Esophagus muscularis mucosa (tissue), 4 donors: ENCODE measurements around the gene SCRN2. TPM values are rescaled to one million over a fixed set of nuclear protein-coding genes. Genes with fewer than 3 reads are reported as not detected.
A peak's percentile ranks its signal among the peaks of the same experiment; 100 is the strongest.

Source experiments
- DNase-seq: peaks from one replicate; pipeline ENCODE4 v3.0.0-alpha.2; 2017; ENCODE audit errors: extremely low spot score
- H3K27ac ChIP-seq, 4 donors: fragments of 200-600 bp; sonication (generic); replicated peaks in 1 of 4; 1 replicate in 3 of 4; 2 replicates in 1 of 4; pipeline ENCODE4 v1.5.1; 2016 to 2019; ENCODE audit warnings: mild to moderate bottlenecking in 1 of 4
- H3K27me3 ChIP-seq, 4 donors: fragments of 200-600 bp; sonication (generic); one replicate each; pipeline versions ENCODE4 v1.5.1 to v1.6.0; 2016 to 2019
- H3K36me3 ChIP-seq, 4 donors: fragments of 200-600 bp; sonication (generic); one replicate each; pipeline ENCODE4 v1.5.1; 2016 to 2019
- H3K4me1 ChIP-seq, 4 donors: fragments of 200-600 bp; sonication (generic); one replicate each; pipeline ENCODE4 v1.5.1; 2016 to 2019
- H3K4me3 ChIP-seq, 4 donors: fragments of 200-600 bp; sonication (generic); 1 replicate in 2 of 4; 2 replicates in 2 of 4; pipeline ENCODE4 v1.5.1; 2016 to 2019; ENCODE audit warnings: mild to moderate bottlenecking in 4 of 4, moderate library complexity in 1 of 4
- H3K9me3 ChIP-seq, 4 donors: fragments of 200-600 bp; sonication (generic); 1 replicate in 3 of 4; 2 replicates in 1 of 4; pipeline ENCODE4 v1.5.1; 2016 to 2019
- CTCF ChIP-seq, 3 experiments: fragments of 200-600 bp in 2 of 3; fragments of 450-650 bp in 1 of 3; sonication (generic) in 2 of 3; IDR thresholded peaks; one replicate each; pipeline ENCODE4 v1.5.1; 2017 to 2019; ENCODE audit warnings: antibody characterized with exemption in 3 of 3, mild to moderate bottlenecking in 2 of 3, moderate library complexity in 1 of 3
- EP300 ChIP-seq: sonication (generic); formaldehyde crosslinking; IDR thresholded peaks from one replicate; pipeline ENCODE4 v1.6.1; 2017; ENCODE audit warnings: antibody characterized with exemption
- POLR2A ChIP-seq: fragments of 450-650 bp; IDR thresholded peaks from one replicate; pipeline ENCODE4 v1.6.1; 2017; ENCODE audit warnings: antibody characterized with exemption, moderate library complexity, mild to moderate bottlenecking, low read depth
- POLR2AphosphoS5 ChIP-seq, 2 donors: sonication (generic); formaldehyde crosslinking; IDR thresholded peaks; one replicate each; pipeline ENCODE4 v1.6.1; 2017; ENCODE audit warnings: antibody characterized with exemption in 2 of 2
- WGBS: methylation state at CpG from one replicate; pipeline ENCODE4 v1.1.5; 2018; 5-methylcytosine and 5-hydroxymethylcytosine counted together
- intact Hi-C: fragments of 100-400 bp; cut with DNase I; formaldehyde crosslinking; loops from one replicate; pipeline ENCODE4 v1.15.1; 2023
- total RNA-seq, 4 donors: library from RNA; depleted of rRNA; stranded (reverse); fragments of >200 nt; gene quantifications; one replicate each; pipeline versions ENCODE4 v1.1.0 to v1.2.1, GENCODE V29; 2016

The SCRN2 gene
- total RNA-seq, 4 donors from 2014 or later, result 9.6 to 34.0 (median 23.1) TPM

- no peak overlapping the region for H3K4me3 ChIP-seq
- H3K4me1 ChIP-seq, result peaks cover 15 to 51% (median 48%) of the 10 kb centered on the region in 4 donors
- H3K9me3 ChIP-seq, result no peaks in the 10 kb centered on the region
- TF ChIP-seq CTCF (IDR thresholded peaks at IDR 0.05) (no peak), POLR2A (no peak), POLR2AphosphoS5 (IDR thresholded peaks at IDR 0.05) (no peak), EP300 (no peak)
- H3K36me3 ChIP-seq, result peaks cover 0 to 3% (median 0%) of the 10 kb centered on the region in 4 donors
- no peak overlapping the region for H3K27ac ChIP-seq
- peaks cover 0 to 47% (median 33%) of the 10 kb centered on the region in 4 donors for H3K27me3 ChIP-seq
- DNase-seq, result no peak
- intact Hi-C loops, result loop anchor here (10.0 kb wide), 3 partner anchors 101 to 171 kb away; partner anchors contain the start of genes CDK5RAP3 and PNPO
- WGBS, result 93% methylated on average over 2 of the region's 5 CpGs
These were observed 3.2 kb upstream of the SCRN2 start for GRCh38 chr17:47844227-47844626.

DNA sequence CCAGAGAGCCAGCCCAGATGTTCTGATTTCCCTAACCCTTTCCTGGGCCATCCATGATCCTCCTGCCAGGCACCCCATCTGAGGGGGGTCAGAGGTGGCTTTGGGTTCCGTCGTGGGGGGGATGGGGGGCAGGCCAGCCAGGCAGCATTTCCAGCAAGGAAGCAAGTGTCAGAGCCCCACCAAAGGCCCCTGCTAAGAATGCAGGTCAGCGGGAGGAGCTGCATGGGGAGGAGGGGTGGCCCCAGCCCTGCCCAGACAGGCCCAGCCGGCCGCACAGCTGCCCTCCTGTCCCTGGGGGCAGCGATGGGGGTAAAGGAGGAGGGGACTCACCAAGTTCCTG lies 2.3 kb upstream of the SCRN2 start:
- DNase-seq, result no peak
- H3K27me3 ChIP-seq, result peaks cover 0 to 39% (median 29%) of the 10 kb centered on the region in 4 donors
- H3K27ac ChIP-seq, result no peak overlapping the region
- peaks cover 15 to 52% (median 49%) of the 10 kb centered on the region in 4 donors for H3K4me1 ChIP-seq
- TF ChIP-seq POLR2A (no peak), POLR2AphosphoS5 (IDR thresholded peaks at IDR 0.05) (no peak), CTCF (IDR thresholded peaks at IDR 0.05) (no peak), EP300 (no peak)
- H3K9me3 ChIP-seq, result no peaks in the 10 kb centered on the region
- WGBS, result 38% methylated on average over 6 of the region's 6 CpGs
- intact Hi-C loops, result loop anchor here (10.0 kb wide), 3 partner anchors 101 to 171 kb away; partner anchors contain the start of genes CDK5RAP3 and PNPO
- no peak overlapping the region for H3K4me3 ChIP-seq
- H3K36me3 ChIP-seq, result peaks cover 0 to 10% (median 5%) of the 10 kb centered on the region in 4 donors

DNA sequence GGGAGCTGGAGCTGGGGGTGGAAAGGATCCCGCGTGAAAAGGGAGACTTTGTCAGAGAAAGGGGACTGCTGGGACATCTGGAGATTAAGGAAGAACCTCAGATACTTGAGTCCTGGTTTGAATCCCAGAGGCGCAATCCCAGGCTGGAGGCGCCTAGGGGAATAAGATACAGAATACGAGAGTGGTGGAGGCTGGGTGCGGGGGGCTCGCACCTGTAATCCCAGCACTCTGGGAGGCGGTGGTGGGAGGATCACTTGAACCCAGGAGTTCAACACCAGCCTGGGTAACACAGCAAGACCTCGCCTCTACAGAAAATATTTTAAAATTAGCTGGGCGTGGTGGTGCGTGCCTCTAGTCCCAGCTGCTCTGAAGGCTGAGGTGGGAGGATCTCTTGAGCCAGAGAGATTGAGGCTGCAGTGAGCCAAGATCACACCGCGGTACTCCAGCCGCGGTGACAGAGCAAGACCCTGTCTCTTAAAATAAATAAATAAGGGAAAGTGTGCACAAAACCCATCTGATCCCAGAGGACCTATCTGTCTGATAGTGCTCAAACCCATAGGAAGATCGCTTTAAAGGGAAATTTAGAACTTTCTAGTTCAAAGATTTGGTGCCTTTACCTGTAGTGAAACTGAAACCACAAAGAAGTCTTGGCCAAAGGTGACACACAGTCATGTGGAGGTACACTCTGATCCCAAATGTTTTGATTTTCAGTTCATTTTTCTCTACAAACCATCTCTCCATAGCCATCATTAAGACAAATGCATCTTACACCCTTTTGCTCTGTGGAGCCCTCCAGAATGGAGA lies 617 bp upstream of the SCRN2 start:
- WGBS, result 73% methylated on average over 15 of the region's 16 CpGs
- Histone ChIP-seq H3K27me3 (peaks cover 0 to 22% (median 13%) of the 10 kb centered on the region in 4 donors), H3K27ac (peak overlapping the region; percentile 52 to 76 (median 74)), H3K36me3 (peaks cover 0 to 26% (median 21%) of the 10 kb centered on the region in 4 donors), H3K4me3 (peak overlapping the region; percentile 71 to 94 (median 88)), H3K9me3 (no peaks in the 10 kb centered on the region), H3K4me1 (peaks cover 15 to 46% (median 43%) of the 10 kb centered on the region in 4 donors)
- intact Hi-C loops, result loop anchor here (1.0 to 10.0 kb wide), 4 partner anchors 49 to 173 kb away; partner anchors contain the start of genes CDK5RAP3 and PNPO
- no peak for DNase-seq
- TF ChIP-seq CTCF (IDR thresholded peaks at IDR 0.05) (no peak), EP300 (no peak), POLR2AphosphoS5 (IDR thresholded peaks at IDR 0.05) (no peak)

GRCh38 chr17:47840001-47840741 lies 902 bp downstream of the SCRN2 start:
- H3K9me3 ChIP-seq, result no peaks in the 10 kb centered on the region
- TF ChIP-seq POLR2AphosphoS5 (IDR thresholded peaks at IDR 0.05) (no peak), EP300 (no peak), CTCF (IDR thresholded peaks at IDR 0.05) (no peak), POLR2A (no peak)
- H3K27ac ChIP-seq, result peak overlapping the region; percentile 52 to 76 (median 74)
- peaks cover 15 to 46% (median 41%) of the 10 kb centered on the region in 4 donors for H3K4me1 ChIP-seq
- peaks cover 0 to 7% (median under 1%) of the 10 kb centered on the region in 4 donors for H3K27me3 ChIP-seq
- H3K4me3 ChIP-seq, result peak overlapping the region; percentile 71 to 94 (median 88)
- H3K36me3 ChIP-seq, result peaks cover 0 to 37% (median 32%) of the 10 kb centered on the region in 4 donors
- DNase-seq, result no peak
- intact Hi-C loops, result loop anchor here (10.0 kb wide), 3 partner anchors 105 to 175 kb away; partner anchors contain the start of genes CDK5RAP3 and PNPO
- 49% methylated on average over 17 of the region's 17 CpGs for WGBS
